NK-92 (cell line): ENCODE measurements around the gene NR2F1-AS1.
"Not testable (repeated sequence)": the region's sequence is repeated elsewhere in the genome, so short reads cannot be mapped to it uniquely, and the experiment has no call there.

Source experiments
- DNase-seq: peaks from one replicate; lab custom pipeline; 2025; ENCODE audit not compliant: unreplicated experiment; lab: John Stamatoyannopoulos, UW

Gene NR2F1-AS1

DNA sequence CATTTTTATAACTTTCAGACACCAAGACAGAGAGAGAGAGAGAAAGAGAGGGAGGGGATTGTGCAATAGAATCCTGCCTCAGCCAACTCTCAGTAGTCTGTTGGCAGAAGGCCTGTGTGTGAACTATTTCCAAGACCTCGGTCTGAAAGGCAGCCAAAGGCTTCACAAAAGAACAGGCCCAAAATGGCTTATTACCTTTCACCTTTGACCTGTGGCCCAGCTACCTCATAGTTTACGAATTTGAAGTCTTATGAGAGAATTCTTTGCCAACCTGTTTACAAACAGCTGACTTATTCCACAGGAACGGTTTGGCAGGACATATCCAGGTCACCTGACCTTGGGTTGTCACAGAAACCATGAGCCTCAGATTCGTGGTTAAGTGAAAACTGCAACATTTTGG, 48.6 kb downstream of the NR2F1-AS1 start:
- no peak for DNase-seq

- DNase-seq: not testable (repeated sequence)
These were observed 59.2 kb downstream of the NR2F1-AS1 start for GRCh38 chr5:93521815-93522214.

DNA sequence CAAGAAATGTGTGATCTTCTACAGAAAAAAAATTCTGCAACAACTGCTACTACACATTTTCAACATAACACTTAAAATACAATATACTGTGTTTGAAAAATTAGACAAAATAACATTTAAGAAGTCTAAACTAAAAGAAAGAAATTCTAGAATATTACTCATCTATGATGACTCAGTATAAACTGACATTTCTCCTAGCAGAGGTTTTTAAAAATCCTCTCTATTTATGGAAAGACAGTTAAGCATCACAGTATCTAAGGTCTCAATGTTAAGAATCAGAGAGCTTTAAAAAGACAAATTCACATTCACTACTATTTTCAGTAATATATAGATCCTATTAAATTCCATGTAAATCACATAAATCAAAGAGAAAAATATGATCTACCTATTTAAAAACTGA, 61.3 kb downstream of the NR2F1-AS1 start:
- no peak for DNase-seq

DNA sequence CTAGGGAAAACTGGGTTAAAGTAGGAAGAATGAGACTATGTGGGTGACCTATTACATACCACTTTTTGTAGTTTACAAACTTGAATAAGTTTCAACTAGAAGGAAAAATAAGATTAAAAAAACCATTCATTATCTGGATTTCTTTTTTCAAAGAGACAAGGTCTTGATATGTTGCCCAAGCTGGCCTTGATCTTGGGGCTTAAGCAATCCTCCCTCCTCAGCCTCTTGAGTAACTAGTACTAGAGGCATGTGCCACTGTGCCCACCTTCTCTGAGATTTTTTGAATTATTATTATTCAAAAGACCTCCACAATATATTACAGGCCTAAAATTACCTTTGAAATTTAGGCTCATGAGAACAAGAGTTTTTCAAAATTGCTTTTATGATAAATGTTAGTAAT, 63.2 kb downstream of the NR2F1-AS1 start:
- DNase-seq: no peak

DNA sequence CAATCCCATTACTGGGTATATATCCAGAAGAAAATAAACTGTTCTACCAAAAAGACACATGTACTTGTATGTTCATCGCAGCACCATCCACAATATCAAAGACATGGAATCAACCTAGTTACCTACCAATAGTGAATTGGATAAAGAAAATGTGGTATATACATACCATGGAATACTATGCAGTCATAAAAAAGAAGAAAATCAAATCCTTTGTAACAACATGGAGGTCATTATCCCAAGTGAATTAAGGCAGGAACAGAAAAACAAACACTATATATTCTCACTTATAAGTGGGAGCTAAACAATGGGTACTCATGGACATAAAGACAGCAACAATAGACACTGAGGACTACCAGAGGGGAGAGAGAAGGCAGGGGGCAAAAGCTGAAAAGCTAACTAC, 67.7 kb downstream of the NR2F1-AS1 start:
- DNase-seq: no peak

DNA sequence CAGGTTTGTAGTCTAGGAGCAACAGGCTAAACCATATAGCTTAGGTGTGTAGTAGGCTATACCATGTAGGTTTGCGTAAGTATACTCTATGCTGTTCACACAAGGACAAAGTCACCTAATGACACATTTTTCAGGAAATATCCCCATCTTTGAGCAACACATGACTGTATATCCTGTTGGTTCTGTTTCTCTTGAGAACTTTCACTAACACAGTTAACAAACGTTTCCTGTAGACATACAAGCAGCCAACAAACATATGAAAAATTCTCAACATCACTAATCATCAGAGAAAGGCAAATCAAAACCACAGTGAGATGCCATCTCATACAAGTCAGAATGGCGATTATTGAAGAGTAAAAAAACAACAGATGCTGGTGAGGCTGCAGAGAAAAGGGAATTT, 68.2 kb downstream of the NR2F1-AS1 start:
- DNase-seq: no peak

- no peak for DNase-seq
These were observed 69.6 kb downstream of the NR2F1-AS1 start for GRCh38 chr5:93511445-93511844.

DNA sequence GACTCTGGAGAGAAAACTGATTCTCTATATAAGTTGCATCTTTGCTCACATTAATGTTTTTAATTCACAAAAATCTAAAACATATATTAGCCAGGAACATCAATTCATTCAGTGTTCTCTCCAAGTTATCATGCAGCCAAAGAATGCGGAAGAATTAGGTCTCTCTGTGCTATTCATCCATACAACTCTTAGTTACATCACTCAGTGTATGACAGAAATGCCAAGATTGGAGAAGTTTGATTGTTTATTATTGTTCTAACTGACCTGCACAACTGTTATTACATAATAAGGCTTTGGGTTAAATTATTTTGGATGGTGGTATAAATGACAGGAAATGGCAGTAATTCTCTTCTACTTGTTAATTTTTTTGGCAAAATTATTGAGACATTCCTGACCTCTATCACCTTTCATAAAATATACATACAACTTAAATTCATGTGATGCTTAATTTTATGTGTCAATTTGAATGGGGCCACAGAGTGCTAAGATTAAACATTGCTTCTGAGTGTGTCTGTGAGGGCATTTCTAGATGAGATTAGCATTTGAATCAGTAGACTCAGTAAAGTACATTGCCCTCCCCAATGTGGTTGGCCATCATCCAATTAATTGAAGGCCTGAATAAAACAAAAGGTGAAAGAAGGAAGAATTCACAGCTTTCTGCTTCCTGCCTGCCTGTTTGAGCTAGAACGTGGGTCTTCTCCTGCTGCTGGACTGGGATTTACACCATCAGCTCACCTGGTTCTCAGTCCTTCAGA, 70.2 kb downstream of the NR2F1-AS1 start:
- DNase-seq: no peak

GRCh38 chr5:93505553-93505952, 75.5 kb downstream of the NR2F1-AS1 start:
- DNase-seq: not testable (repeated sequence)

DNA sequence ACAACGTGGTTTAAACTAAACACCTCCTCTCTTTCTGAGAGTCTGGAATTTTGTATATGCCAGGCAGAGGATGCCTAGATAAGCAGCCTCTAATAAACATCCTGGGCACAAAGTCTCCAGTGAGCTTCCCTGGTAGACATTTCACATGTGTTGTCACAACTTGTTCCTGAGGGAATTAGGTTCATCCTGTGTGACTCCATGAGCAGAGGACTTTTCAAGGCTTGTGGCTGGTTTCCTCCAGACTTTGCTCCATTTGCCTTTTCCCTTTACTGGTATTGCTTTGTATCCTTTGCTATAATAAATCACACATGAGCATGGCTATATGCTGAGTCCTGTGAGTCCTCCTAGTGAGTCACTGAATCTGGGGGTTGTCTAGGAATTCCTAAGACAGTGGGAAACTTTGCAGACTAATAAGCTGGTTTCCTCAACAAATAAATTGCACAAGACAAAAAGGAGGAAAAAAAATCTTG, 77.4 kb downstream of the NR2F1-AS1 start:
- DNase-seq: no peak

DNA sequence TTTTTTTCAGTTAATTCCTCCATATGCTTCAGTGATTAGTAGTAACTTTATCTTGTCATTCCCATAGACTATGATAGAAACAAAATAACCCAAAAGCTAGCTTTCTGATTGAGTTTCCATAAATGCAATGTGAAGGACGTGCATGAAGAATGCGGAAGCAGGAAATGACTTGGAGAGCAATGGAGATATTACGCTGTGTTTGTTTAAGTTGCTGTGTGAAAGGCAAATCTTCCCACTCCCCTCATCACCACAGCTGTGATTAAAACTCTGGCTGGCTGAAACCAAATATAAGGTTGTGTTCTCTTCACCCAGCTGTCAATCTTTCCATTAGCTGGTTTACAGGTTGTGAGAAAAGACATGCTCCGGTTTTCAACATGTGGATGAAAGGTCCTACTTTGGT, 83.9 kb downstream of the NR2F1-AS1 start:
- DNase-seq: no peak

- DNase-seq: no peak
These were observed 101.0 kb downstream of the NR2F1-AS1 start for GRCh38 chr5:93479982-93480509.

- DNase-seq: no peak
These were observed 103.2 kb downstream of the NR2F1-AS1 start for GRCh38 chr5:93477816-93478215.

- DNase-seq: no peak
These were observed 104.7 kb downstream of the NR2F1-AS1 start for GRCh38 chr5:93476251-93476742.

- no peak for DNase-seq
These were observed 118.1 kb downstream of the NR2F1-AS1 start for GRCh38 chr5:93462916-93463315.

DNA sequence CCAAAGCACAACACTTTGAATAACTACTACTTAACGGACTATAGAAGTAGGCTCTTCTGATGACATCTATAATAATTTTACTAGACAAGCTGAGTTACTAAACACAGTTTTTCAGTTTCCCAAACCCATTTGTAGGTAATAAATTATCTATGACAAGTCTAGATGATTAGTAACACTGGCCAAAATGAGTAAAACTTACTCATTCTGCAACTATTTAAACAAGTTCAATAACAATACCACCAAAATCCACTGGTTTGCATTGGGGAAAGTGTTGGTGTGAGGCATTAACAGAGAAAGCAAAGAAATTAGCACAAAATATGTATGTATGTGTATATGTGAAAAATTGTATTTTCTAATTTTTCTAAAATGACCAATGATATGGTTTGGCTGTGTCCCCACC, 119.3 kb downstream of the NR2F1-AS1 start:
- no peak for DNase-seq

- DNase-seq: no peak
These were observed 120.7 kb downstream of the NR2F1-AS1 start for GRCh38 chr5:93460286-93460685.

GRCh38 chr5:93456796-93457195, 124.2 kb downstream of the NR2F1-AS1 start:
- DNase-seq: not testable (repeated sequence)

DNA sequence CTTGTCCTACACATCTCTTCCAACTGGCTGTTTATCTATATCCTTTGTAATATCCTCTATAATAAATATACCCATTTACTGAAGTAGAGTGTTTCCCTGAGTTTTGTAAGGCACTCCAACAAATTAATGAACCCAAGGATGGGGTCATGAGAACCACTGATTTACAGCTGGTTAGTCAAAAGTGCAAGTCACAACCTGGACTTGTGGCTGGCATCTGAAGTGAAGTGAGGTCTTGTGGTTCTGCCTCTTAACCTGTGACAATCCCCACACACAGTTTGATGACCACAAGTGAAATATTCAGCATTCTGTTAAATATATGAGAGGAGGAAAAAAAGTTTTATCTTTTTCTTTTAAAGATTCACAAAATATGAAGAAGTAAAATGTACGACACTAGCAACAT, 126.1 kb downstream of the NR2F1-AS1 start:
- DNase-seq: no peak

- no peak for DNase-seq
These were observed 128.8 kb downstream of the NR2F1-AS1 start for GRCh38 chr5:93452255-93452654.

DNA sequence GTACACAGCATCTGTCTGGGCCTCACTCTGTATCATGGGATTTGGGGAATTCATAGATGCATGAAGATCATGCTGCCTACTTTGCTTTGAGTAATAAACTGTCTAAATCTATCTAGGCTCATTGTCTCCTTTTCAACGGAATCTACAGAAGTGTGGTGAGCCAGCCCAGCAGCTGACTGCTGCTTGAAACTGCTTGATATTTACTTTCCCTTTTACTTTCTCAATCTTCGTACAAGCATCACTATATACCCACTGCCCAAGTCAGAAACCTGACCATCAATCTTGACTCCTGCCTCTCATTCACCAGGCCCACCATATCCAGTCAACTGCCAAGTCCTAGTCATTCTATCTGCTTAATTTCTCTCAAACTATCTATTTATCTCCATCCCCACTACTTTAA, 142.9 kb downstream of the NR2F1-AS1 start:
- no peak for DNase-seq

GRCh38 chr5:93436083-93436482, 144.9 kb downstream of the NR2F1-AS1 start:
- no peak for DNase-seq

DNA sequence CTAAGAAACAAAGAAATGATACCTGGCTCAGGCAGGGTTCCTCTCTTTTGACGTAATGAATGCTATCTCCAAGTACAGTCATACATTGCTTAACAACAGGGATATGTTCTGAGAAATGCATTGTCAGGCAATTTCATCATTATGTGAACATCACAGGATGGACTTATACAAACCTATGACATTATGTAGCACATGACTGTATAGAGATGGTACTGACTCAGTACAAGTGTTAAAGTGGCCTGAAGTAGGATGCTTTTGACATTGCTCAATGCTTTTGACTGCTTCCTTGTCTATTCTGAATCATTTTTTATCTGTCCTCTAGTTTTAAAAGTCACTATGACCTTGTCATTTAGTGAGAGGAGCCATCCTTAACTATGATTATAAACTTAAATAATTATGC, 147.6 kb downstream of the NR2F1-AS1 start:
- DNase-seq: no peak
